Measurements from ENCODE around the gene CXADR. TPM values are rescaled to one million over a fixed set of nuclear protein-coding genes. Genes with fewer than 3 reads are reported as not detected.

The CXADR gene
- total RNA-seq, 4 donors from 2014 or later, result 1.3 to 29.9 (median 17.9) TPM

DNA sequence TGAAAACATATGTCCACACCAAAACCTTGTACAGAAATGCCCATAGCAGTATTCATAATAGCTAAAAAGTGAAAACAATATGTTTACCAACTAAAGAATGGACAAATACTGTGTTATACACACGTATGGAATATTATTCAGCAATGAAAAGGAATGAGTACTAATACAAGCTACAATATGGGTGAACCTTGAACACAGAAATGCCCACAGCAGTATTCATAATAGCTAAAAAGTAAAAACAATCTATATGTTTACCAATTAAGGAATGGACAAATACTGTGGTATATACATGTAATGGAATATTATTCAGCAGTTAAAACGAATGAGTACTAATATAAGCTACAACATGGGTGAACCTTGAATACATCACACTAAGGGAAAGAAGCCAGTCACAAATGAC lies 96.8 kb downstream of the CXADR start:
- intact Hi-C loops (cut with DNase I; ENCODE audit: low total_unique reads), result no loop called here
- Histone ChIP-seq H3K4me1 (peaks cover 0 to 2% of the 10 kb centered on the region in 2 donors), H3K27me3 (no peaks in the 10 kb centered on the region), H3K4me3 (no peak overlapping the region), H3K27ac (peak overlapping the region in 1 of 2 donors; percentile 91), H3K9me3 (no peaks in the 10 kb centered on the region), H3K36me3 (no peaks in the 10 kb centered on the region)
- no peak for TF ChIP-seq POLR2A (IDR thresholded peaks at IDR 0.05)
- TF ChIP-seq, protein P1, sequence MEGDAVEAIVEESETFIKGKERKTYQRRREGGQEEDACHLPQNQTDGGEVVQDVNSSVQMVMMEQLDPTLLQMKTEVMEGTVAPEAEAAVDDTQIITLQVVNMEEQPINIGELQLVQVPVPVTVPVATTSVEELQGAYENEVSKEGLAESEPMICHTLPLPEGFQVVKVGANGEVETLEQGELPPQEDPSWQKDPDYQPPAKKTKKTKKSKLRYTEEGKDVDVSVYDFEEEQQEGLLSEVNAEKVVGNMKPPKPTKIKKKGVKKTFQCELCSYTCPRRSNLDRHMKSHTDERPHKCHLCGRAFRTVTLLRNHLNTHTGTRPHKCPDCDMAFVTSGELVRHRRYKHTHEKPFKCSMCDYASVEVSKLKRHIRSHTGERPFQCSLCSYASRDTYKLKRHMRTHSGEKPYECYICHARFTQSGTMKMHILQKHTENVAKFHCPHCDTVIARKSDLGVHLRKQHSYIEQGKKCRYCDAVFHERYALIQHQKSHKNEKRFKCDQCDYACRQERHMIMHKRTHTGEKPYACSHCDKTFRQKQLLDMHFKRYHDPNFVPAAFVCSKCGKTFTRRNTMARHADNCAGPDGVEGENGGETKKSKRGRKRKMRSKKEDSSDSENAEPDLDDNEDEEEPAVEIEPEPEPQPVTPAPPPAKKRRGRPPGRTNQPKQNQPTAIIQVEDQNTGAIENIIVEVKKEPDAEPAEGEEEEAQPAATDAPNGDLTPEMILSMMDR (IDR thresholded peaks at IDR 0.05), result no peak
- DNase-seq, result no peak

GRCh38 chr21:17610911-17611310 lies 98.1 kb downstream of the CXADR start:
- intact Hi-C loops (cut with DNase I; ENCODE audit: low total_unique reads), result no loop called here
- peak overlapping the region; percentile 73 to 77 for H3K4me3 ChIP-seq
- H3K36me3 ChIP-seq, result no peaks in the 10 kb centered on the region
- no peaks in the 10 kb centered on the region for H3K27me3 ChIP-seq
- DNase-seq, result peak in 1 of 2 donors; percentile 29
- H3K4me1 ChIP-seq, result peaks cover 0 to 2% of the 10 kb centered on the region in 2 donors
- TF ChIP-seq, protein P1 (IDR thresholded peaks at IDR 0.05), result no peak
- TF ChIP-seq POLR2A (IDR thresholded peaks at IDR 0.05), result no peak
- H3K27ac ChIP-seq, result peak overlapping the region; percentile 91 to 96
- H3K9me3 ChIP-seq, result no peaks in the 10 kb centered on the region

DNA sequence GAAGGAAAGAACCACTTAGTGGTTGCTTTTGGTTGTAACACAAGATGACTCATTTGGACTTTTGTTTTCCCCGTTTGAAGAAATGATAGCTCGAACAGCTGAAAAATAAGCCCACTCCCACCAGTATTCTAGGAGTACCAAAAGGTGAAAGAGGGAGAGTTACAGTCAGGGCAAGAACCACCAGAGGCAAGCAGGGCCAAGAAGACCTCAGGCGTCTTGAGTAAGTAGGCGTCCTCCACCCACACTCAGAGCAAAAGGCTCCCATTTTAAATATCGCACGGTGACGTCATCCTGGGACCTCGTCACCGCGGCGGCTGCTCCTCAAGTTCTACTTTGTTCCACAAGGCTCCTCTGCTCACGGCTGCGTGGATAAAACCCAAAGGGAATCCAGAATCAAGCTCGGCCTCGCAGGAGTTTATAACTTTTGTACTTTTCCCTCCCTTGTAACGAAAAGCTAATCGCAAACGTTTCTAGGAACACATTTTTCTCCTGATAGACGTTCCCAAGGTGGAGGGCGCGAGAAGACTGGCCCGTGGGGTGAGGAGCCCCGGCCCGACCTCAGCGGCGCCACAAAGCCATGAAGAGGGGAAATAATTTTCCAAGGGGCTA lies 98.7 kb downstream of the CXADR start:
- intact Hi-C loops (cut with DNase I; ENCODE audit: low total_unique reads), result no loop called here
- Histone ChIP-seq H3K4me3 (peak overlapping the region; percentile 73 to 77), H3K36me3 (no peaks in the 10 kb centered on the region), H3K4me1 (peaks cover 0 to 2% of the 10 kb centered on the region in 2 donors), H3K9me3 (no peaks in the 10 kb centered on the region), H3K27me3 (no peaks in the 10 kb centered on the region), H3K27ac (peak overlapping the region; percentile 91 to 96)
- DNase-seq, result peak; percentile 83 to 89
- peak; percentile 62 to 73 for TF ChIP-seq POLR2A (IDR thresholded peaks at IDR 0.05)
- TF ChIP-seq, protein P1 (IDR thresholded peaks at IDR 0.05), result peak in 2 of 4 experiments; percentile 3 to 7

DNA sequence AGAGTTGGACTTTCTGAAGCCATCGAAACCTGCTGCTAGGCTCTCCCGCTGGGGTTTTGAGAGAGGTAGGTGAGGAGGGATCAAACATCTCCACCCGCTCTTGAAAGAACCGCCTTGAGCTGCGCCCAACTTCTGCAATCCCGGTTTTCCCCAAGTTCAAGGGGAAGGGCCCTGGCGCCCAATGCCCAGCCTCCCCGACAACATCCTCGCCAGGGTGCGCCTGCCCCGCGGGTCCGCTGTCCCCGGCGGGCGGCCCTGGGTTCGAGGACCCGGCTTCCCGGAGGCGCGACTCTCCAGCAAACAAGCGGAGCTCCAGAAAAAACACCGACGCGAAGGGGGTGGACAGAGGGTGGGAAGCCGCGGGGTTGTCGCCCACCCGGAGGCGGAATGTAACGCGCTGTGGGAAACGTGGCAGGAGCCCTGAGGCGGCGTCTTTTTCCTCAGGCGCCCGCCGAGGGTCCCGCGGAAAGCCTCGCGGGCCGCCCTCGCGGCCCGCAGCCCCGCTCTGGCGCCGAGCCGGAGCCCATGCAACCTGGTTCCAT lies 99.3 kb downstream of the CXADR start:
- intact Hi-C loops (cut with DNase I; ENCODE audit: low total_unique reads), result no loop called here
- DNase-seq, result peak; percentile 35 to 47
- H3K4me3 ChIP-seq, result peak overlapping the region; percentile 73 to 77
- peaks cover 0 to 2% of the 10 kb centered on the region in 2 donors for H3K4me1 ChIP-seq
- no peaks in the 10 kb centered on the region for H3K27me3 ChIP-seq
- no peaks in the 10 kb centered on the region for H3K36me3 ChIP-seq
- TF ChIP-seq, protein P1 (IDR thresholded peaks at IDR 0.05), result no peak
- TF ChIP-seq POLR2A (IDR thresholded peaks at IDR 0.05), result no peak
- no peaks in the 10 kb centered on the region for H3K9me3 ChIP-seq
- H3K27ac ChIP-seq, result peak overlapping the region; percentile 91 to 96

- intact Hi-C loops (cut with DNase I; ENCODE audit: low total_unique reads), result no loop called here
- H3K9me3 ChIP-seq, result no peaks in the 10 kb centered on the region
Observed at GRCh38 chr21:17612565-17613241, 99.9 kb downstream of the CXADR start, which contains the start of gene BTG3. BTG3 (minus strand) TSS chr21:17612901; CDS start chr21:17609144, 3,757 bp downstream.

More at GRCh38 chr21:17612565-17613241, 99.9 kb downstream of the CXADR start, which contains the start of gene BTG3:
- H3K4me3 ChIP-seq, result peak within 1 kb of the TSS; percentile 73 to 77
- H3K36me3 ChIP-seq, result no peaks in the 10 kb centered on the region
- H3K27me3 ChIP-seq, result no peaks in the 10 kb centered on the region
- H3K27ac ChIP-seq, result peak within 1 kb of the TSS; percentile 91 to 96
- peak; percentile 75 to 86 for DNase-seq
- TF ChIP-seq, protein P1 (IDR thresholded peaks at IDR 0.05), result no peak
- peak; percentile 85 to 99 for TF ChIP-seq POLR2A (IDR thresholded peaks at IDR 0.05)
- H3K4me1 ChIP-seq, result peaks cover 0 to 5% of the 10 kb centered on the region in 2 donors

Data from uterus (tissue), 4 donors.